Neuron (in vitro differentiated cells): ENCODE data around the gene TMEM229B.
"Not testable (repeated sequence)": the region's sequence is repeated elsewhere in the genome, so short reads cannot be mapped to it uniquely, and the experiment has no call there.

ENCODE experiments used
- H2AFZ ChIP-seq: one replicate; pipeline ENCODE4 v1.6.1; 2013; ENCODE audit warnings: low read depth, mild to moderate bottlenecking, inconsistent platforms, low read length, moderate library complexity
- H3K27me3 ChIP-seq: one replicate; pipeline ENCODE4 v1.6.1; 2013; ENCODE audit warnings: low read length; ENCODE audit not compliant: insufficient read depth
- H3K36me3 ChIP-seq: one replicate; pipeline ENCODE4 v1.6.1; 2013; ENCODE audit warnings: low read length; ENCODE audit not compliant: insufficient read depth
- H3K4me1 ChIP-seq: one replicate; pipeline ENCODE4 v1.6.1; 2013; ENCODE audit warnings: low read length; ENCODE audit not compliant: insufficient read depth
- H3K4me3 ChIP-seq: 2 replicates; pipeline ENCODE4 v1.5.1; 2013; ENCODE audit warnings: mild to moderate bottlenecking, low read length, moderate library complexity
- H3K9me3 ChIP-seq: one replicate; pipeline ENCODE4 v1.6.1; 2013; ENCODE audit warnings: low read length

TMEM229B gene

DNA sequence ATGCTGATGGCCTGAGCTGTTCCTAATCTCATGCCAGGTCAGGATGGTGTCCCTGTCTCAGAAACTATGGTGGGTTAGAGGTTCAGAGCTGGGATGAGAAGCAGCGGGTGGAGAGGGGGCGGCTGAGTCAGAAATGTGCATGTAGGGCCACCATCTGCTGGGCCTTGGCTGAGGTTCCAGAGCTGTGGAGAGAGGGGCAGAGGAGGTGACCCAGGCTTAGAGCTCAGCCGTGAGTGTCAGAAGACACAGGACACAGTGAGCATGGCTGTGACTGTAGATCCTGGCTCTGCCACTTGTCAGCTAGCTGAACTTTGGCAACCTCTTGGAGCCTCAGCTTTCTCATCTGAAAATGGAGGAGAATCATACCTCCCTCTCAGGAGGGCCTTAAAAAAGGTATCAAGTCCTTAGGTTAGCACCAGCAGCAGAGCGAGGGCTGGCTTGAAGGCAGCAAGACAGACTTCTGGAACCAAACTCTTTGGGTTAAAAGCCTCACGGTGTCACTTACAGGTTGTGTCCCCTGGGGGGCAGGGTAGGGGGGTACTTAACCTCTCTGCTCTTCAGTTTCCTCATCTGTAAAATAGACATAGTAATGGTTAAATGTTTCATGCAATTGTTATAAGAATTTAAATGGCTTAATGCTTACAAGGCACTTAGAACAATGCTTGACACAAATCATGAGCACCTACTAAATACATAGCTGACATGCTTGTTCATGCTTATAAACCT, 34.8 kb downstream of the TMEM229B start:
- no peaks in the 10 kb centered on the region for H3K4me1 ChIP-seq

DNA sequence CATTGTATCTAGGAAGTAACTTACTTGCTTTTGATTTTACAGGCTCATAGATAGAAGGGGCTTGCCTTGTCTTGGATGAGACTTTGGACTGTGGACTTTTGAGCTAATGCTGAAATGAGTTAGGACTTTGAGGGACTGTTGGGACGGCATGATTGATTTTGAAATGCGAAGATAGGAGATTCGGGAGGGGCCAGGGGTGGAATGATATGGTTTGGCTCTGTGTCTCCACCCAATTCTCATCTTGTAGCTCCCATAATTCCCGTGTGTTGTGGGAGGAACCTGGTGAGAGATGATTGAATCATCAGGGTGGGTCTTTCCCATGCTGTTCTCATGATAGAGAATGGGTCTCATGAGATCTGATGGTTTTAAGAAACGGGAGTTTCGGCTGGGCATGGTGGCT, 36.9 kb downstream of the TMEM229B start:
- not testable (repeated sequence) for H3K4me1 ChIP-seq, H2AFZ ChIP-seq, H3K9me3 ChIP-seq, H3K36me3 ChIP-seq, H3K4me3 ChIP-seq, H3K27me3 ChIP-seq

More for the DNA sequence above, 34.8 kb downstream of the TMEM229B start:
- no peaks in the 10 kb centered on the region for H3K27me3 ChIP-seq
- no peaks in the 10 kb centered on the region for H3K36me3 ChIP-seq
- no peaks in the 10 kb centered on the region for H3K9me3 ChIP-seq
- H3K4me3 ChIP-seq = no peak overlapping the region
- no peak overlapping the region for H2AFZ ChIP-seq

DNA sequence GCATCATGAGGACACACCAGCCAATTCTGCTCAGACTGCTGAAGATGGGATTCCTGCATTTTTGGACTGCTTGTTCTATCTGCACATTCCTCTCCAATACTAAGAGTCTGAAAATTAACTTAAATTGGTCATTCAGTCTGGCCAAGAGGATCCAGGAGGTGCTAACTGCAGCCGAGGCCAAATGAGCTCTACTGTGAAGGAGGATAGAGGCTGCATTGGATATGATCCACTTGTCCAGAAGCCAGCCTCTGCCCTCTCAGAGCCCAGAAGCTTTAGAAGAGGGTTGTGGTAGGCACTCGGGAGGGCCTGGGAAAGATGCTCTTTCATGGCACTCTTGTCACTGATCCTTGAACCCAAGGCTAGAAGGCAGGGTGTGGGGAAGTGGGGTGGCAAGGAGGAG, 39.4 kb downstream of the TMEM229B start:
- Histone ChIP-seq H3K4me1 (no peaks in the 10 kb centered on the region), H2AFZ (no peak overlapping the region), H3K36me3 (no peaks in the 10 kb centered on the region), H3K9me3 (no peaks in the 10 kb centered on the region), H3K27me3 (no peaks in the 10 kb centered on the region), H3K4me3 (no peak overlapping the region)

DNA sequence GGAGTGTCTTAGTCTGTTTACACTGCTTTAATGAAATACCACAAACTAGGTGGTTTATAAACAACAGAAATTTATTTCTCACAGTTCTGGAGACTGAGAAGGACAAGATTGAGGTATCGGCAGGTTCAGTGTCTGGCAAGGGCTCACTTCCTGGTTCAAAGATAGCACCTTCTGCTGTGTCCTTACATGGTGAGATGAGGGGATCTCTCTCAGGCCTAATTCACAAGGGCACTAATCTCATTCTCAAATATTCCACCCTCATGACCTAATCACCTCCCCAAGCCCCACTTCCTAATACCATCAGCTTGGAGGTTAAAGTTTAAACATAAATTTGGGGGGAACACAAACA, 41.5 kb downstream of the TMEM229B start:
- H2AFZ ChIP-seq = no peak overlapping the region
- H3K27me3 ChIP-seq = peaks cover 4% of the 10 kb centered on the region
- no peaks in the 10 kb centered on the region for H3K4me1 ChIP-seq
- H3K4me3 ChIP-seq = no peak overlapping the region
- H3K9me3 ChIP-seq = no peaks in the 10 kb centered on the region
- no peaks in the 10 kb centered on the region for H3K36me3 ChIP-seq

DNA sequence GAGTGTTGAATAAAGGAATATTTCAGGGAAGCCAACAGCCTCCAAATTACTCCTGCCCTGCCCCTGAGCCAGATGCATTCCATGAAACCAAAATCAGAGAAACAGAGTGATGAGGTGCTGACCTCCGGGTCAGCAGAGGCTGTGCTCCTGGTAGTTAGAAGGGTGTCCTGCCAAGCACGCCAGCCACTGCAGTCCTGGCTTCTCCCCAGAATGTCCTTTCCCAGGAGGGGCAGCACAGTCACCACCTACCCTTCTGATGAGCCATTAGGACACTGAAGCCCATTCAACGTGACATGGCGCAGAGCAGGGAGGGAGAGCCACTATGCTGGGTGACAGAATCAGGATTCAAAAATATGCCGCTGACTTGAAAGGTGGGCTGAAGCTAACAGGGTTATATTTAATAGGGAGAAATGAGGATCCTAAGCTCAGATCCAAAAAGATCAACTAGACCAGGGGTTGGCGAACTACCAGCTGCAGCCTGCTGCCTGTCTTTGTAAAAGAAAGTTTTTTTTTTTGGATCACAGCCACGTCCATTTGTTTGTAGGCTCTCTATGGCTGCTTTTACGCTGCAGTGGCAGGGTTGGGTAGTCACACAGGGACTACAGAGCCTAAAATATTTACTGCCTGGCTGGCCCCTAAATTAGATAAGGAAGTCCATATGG, 42.0 kb downstream of the TMEM229B start:
- no peaks in the 10 kb centered on the region for H3K36me3 ChIP-seq
- H3K27me3 ChIP-seq = peaks cover 4% of the 10 kb centered on the region
- H3K4me1 ChIP-seq = no peaks in the 10 kb centered on the region
- H3K9me3 ChIP-seq = no peaks in the 10 kb centered on the region
- no peak overlapping the region for H3K4me3 ChIP-seq
- no peak overlapping the region for H2AFZ ChIP-seq

DNA sequence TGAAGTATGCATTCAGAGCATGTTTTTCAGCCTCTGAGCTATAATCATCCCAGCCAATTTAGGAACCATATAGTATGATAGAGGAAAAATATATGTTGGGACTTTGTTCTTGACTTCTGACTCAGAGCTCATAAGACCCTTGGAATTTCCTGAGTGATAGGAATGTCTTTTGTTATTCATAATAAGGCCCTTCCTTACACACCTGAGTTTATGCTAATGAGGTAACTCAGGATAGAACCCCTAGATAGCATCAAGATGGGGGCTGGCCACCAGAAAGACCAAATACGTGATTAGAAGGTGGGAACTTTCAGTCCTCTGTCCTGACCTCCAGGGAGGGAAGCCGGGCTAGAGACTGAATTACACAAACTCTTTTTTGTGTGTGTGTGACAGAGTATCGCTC, 44.1 kb downstream of the TMEM229B start:
- H3K27me3 ChIP-seq = peaks cover 7% of the 10 kb centered on the region
- H3K4me3 ChIP-seq = no peak overlapping the region
- no peaks in the 10 kb centered on the region for H3K36me3 ChIP-seq
- H3K9me3 ChIP-seq = no peaks in the 10 kb centered on the region
- no peak overlapping the region for H2AFZ ChIP-seq
- no peaks in the 10 kb centered on the region for H3K4me1 ChIP-seq

DNA sequence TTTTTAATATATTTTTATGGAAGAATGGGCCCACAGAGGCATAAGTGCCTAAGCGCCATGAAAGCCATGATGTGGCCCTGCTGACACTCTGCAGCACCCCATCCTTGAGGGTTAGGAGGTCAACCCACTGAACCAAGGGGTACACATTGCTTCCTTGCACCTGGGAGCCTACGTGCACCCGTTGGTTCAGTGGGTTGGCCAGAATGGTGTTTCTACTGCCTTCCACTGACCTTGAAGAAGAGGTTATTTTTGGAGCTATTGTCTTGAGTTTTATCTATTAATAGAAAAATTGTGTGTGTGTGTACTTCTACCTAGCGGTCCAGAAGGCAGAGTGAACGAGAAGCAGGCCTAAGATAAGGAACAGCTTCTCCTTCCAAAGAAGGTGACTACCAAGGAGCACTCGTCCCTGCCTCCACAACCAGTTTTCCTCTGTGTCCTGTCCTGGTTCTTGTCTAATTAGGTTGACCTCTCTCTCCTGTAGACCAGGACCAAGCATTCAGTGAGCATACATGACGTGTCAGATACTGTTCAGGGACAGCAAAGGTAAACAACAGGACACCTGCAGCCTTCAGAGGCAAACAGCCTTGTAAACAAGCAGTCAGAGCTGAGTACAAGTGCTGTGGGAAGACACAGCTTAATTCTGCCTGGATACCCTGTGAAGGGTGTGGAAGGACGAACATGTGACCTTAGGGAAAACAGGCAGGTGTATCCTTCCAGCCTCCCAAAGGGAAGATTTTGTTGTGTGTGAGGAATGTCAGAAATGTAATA, 46.2 kb downstream of the TMEM229B start:
- no peak overlapping the region for H3K4me3 ChIP-seq
- H2AFZ ChIP-seq = no peak overlapping the region
- no peaks in the 10 kb centered on the region for H3K4me1 ChIP-seq
- no peaks in the 10 kb centered on the region for H3K36me3 ChIP-seq
- peaks cover 13% of the 10 kb centered on the region for H3K27me3 ChIP-seq
- no peaks in the 10 kb centered on the region for H3K9me3 ChIP-seq

DNA sequence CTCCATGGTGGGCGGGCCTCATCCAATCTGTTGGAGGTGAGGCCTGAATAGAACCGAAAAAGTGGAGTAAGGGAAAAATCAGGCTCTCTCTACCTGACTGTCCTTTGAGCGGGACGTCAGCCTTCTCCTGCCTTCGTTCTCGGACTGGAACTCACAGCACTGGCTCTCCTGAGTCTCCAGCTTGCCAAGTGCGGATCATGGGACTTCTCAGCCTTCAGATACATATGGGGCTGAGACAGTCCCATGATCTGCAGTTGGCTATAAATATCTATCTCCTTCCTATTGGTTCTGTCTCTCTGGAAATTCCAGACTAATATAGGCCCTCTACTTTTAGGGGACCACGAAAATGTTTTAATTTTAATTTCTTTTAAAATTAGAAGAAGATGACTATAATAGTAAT, 46.8 kb downstream of the TMEM229B start:
- no peak overlapping the region for H2AFZ ChIP-seq
- H3K4me1 ChIP-seq = no peaks in the 10 kb centered on the region
- no peak overlapping the region for H3K4me3 ChIP-seq
- H3K9me3 ChIP-seq = no peaks in the 10 kb centered on the region
- H3K27me3 ChIP-seq = peaks cover 15% of the 10 kb centered on the region
- no peaks in the 10 kb centered on the region for H3K36me3 ChIP-seq

DNA sequence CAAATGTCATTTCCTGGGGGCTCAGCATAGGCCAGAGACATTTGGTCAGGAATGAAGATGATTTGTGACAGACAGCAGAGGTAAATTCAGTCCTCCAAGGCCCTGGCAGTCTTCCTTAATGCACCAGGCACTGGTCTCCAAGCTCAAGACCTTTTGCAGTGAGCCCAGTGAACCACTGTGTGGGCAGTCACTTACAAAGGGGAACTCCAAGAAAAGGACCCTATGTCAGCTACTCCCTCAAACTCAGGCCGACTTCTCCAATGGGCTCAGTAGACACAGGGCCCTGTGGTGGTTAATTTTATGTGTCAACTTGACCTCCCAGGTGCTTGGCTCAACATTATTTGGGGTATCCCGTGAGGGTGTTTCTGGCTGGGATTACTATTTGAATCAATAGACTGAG, 47.3 kb downstream of the TMEM229B start:
- Histone ChIP-seq H2AFZ (no peak overlapping the region), H3K4me3 (no peak overlapping the region), H3K36me3 (no peaks in the 10 kb centered on the region), H3K27me3 (peaks cover 15% of the 10 kb centered on the region), H3K4me1 (no peaks in the 10 kb centered on the region), H3K9me3 (no peaks in the 10 kb centered on the region)

DNA sequence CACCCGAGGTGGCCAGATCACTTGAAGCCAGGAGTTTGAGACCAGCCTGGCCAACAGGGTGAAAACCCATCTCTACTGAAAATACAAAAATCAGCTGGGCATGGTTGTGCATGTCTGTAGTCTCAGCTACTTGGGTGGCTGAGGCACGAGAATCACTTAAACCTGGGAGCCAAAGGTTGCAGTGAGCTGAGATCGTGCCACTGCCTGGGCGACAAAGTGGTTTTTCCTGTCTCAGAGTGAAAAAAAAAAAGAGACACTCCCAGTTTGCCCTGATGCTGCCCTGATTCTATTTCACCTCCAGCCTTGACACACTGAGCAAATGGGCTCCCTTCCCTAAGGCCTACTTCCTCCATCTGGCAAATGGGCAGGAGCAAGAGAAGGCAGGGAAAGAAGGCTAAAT, 48.0 kb downstream of the TMEM229B start:
- Histone ChIP-seq H3K9me3 (no peaks in the 10 kb centered on the region), H2AFZ (no peak overlapping the region), H3K36me3 (no peaks in the 10 kb centered on the region), H3K4me3 (no peak overlapping the region), H3K27me3 (peaks cover 17% of the 10 kb centered on the region), H3K4me1 (no peaks in the 10 kb centered on the region)

DNA sequence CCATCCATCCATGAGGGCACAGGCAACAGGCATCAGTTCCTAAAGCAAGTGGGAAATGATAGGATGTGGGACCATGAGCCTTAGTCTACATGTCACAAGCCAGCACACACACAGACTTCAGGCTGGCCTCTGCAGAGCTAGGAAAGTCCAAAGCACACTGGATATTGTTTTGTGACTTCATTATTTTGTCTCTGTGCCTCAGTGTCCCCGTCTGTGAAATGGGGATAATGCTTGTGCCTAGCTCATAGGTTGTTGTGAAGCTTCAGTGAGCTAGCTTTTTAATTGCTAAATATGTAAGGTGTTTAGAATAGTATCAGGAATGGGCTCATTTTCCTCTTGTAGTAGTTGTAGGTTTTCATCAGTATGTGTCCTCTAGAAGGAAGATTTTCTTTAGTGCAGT, 49.6 kb downstream of the TMEM229B start:
- Histone ChIP-seq H3K27me3 (peaks cover 20% of the 10 kb centered on the region), H3K4me1 (no peaks in the 10 kb centered on the region), H3K36me3 (no peaks in the 10 kb centered on the region), H3K9me3 (no peaks in the 10 kb centered on the region), H3K4me3 (no peak overlapping the region), H2AFZ (no peak overlapping the region)

DNA sequence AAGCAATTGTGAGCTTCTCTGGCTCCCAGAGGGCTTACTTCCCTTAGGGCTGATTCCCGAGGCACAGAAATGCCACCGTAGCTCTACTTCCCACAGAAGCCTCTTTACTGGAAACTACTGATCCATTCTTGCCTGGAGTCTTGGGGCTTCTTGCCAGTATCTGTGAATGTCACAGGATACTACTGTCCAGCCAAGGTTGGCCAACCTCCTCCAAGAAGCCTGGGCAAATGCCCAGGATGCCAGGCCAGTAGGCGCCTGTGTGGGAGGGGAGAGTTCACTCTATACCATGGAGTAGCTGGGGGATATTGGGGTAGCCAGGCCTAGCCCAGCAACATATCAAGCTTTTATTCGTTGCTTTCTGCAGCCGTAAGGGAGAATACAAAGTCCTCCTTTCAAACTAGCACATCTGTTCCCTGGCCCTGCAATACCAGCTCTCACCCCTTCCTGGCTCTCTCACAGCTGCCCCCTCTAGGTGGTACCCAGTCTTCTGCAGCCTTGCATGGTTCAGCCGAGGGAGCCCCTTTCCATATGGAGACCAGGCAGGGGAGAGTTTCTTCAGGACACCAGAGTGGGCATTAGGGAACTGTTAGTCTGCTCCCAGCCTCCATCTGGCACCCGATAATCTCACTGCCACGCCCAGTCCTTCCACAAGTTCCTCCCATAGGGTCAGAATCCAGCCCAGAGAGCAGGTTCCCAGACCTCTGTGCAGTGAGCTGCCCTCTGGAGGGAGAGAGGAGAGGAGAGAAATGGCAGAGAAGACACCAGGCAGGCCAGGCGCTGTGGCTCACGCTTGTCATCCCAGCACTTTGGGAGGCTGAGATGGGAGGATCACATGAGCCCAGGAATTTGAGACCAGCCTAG, 52.3 kb downstream of the TMEM229B start:
- H3K4me3 ChIP-seq = no peak overlapping the region
- no peaks in the 10 kb centered on the region for H3K36me3 ChIP-seq
- no peaks in the 10 kb centered on the region for H3K4me1 ChIP-seq
- peaks cover 16% of the 10 kb centered on the region for H3K27me3 ChIP-seq
- no peak overlapping the region for H2AFZ ChIP-seq
- H3K9me3 ChIP-seq = no peaks in the 10 kb centered on the region

DNA sequence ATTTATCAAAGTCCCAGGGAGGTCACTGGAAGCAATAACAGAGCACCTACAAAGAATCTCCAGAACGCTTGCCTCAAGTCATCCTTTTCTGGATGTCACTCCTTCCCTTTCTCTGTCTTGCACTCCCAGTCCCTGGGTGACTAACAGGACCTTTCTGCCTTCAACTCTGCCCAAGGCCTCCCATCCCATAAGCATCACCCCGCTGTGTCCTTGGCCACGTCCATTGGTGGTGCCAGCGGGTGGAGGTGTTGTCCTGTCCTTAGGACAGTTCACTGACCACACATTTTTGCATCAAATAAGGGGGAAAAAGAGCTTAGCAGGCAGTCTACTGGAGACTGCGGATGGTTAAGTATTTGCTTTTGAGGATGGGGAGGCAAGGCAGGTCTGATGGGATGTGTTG, 52.9 kb downstream of the TMEM229B start:
- Histone ChIP-seq H3K27me3 (peaks cover 14% of the 10 kb centered on the region), H3K4me1 (no peaks in the 10 kb centered on the region), H3K36me3 (no peaks in the 10 kb centered on the region), H3K4me3 (no peak overlapping the region), H2AFZ (no peak overlapping the region), H3K9me3 (no peaks in the 10 kb centered on the region)
